ENCODE results near the gene RHNO1.

RHNO1 gene

DNA sequence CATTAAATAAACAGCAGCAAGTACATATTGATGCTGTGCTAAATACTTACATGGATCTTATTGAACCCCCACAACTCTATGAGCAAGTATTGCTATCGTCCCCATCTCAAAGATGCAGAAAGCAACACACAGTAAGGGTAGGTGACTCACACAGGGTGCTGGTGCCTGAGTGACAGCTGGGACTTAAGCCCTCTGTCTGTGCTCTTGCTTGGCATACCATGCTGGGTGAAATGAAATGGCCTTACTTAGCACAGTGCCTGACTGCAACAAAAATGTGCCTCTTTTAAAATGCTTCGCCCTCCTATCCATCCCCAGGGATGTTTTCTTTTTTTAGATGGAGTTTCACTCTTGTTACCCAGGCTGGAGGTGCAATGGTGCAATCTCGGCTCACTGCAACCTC, 21.0 kb upstream of the RHNO1 start:
- H3K9me3 ChIP-seq (ENCODE audit: control insufficient read depth, insufficient read depth, low read depth, low read length) = no peaks in the 10 kb centered on the region
- POLR2A ChIA-PET = interaction anchor here (1.8 kb wide), 1 partner anchor 21 kb away, joined by 4 read pairs; the partner anchor contains the start of genes FOXM1 and RHNO1
- TF ChIP-seq ZNF184 (tag by site-specific recombination; IDR thresholded peaks at IDR 0.05) (no peak), ZNF341 (tag by site-specific recombination; IDR thresholded peaks at IDR 0.05; ENCODE audit: low read depth) (no peak), ZBTB48 (tag by site-specific recombination; IDR thresholded peaks at IDR 0.05) (no peak), ZNF202 (tag by site-specific recombination; IDR thresholded peaks at IDR 0.05; ENCODE audit: borderline replicate concordance) (no peak), ZNF140 (tag by site-specific recombination; IDR thresholded peaks at IDR 0.05) (no peak), GLI2 (tag by site-specific recombination; IDR thresholded peaks at IDR 0.05; ENCODE audit: borderline replicate concordance, low read depth) (no peak), ZNF132 (tag by site-specific recombination; IDR thresholded peaks at IDR 0.05; ENCODE audit: borderline replicate concordance) (no peak), ZNF37A (tag by site-specific recombination; IDR thresholded peaks at IDR 0.05) (no peak)
- TF ChIP-seq, protein P1, sequence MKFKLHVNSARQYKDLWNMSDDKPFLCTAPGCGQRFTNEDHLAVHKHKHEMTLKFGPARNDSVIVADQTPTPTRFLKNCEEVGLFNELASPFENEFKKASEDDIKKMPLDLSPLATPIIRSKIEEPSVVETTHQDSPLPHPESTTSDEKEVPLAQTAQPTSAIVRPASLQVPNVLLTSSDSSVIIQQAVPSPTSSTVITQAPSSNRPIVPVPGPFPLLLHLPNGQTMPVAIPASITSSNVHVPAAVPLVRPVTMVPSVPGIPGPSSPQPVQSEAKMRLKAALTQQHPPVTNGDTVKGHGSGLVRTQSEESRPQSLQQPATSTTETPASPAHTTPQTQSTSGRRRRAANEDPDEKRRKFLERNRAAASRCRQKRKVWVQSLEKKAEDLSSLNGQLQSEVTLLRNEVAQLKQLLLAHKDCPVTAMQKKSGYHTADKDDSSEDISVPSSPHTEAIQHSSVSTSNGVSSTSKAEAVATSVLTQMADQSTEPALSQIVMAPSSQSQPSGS (tag by site-specific recombination; IDR thresholded peaks at IDR 0.05; ENCODE audit: low read depth) = no peak
- CTCF ChIA-PET = interaction anchor here (0.6 to 5.3 kb wide), 3 partner anchors 10 to 43 kb away, joined by 3 to 20 read pairs (median 3); no protein-coding TSS in a partner anchor
- no peak overlapping the region for H3K4me3 ChIP-seq (ENCODE audit: low read depth, low read length)
- H3K36me3 ChIP-seq (ENCODE audit: control insufficient read depth in 2 of 2, insufficient read depth in 1 of 2, low read length in 2 of 2) = peaks cover 14 to 35% of the 10 kb centered on the region in 2 experiments
- H3K4me1 ChIP-seq (ENCODE audit: control insufficient read depth, insufficient read depth, low read length) = no peaks in the 10 kb centered on the region
- H3K27ac ChIP-seq (ENCODE audit: extremely low read depth, low read depth, low read length) = no peak overlapping the region

DNA sequence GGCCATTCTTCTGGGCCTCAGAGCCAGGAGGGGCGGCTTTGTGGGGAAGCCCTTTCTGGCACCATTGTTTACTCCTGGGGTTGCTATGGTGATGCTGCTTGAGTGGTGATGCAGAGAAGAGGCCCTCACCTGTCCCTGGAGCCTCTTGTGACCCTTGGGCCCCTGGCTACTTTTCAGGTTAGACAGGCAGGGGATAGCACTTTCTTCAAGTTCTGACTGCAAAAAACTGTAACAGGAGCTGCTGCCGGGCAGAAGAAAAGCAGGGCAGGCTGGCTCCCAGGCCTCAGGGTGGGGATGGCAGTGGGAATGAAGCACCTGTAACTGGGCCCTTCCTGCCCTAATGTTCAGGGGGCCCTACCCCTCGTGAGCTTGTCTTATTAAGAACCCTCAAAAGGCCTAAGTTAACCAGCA, 20.0 kb upstream of the RHNO1 start, which contains the start of gene TEX52:
Gene TEX52, minus strand, starts transcription at position 19 of the 411 bp plus-strand sequence. Its CDS starts 13 bp downstream, at position 6.
- H3K4me1 ChIP-seq (ENCODE audit: control insufficient read depth, insufficient read depth, low read length) = no peaks in the 10 kb centered on the region
- H3K9me3 ChIP-seq (ENCODE audit: control insufficient read depth, insufficient read depth, low read depth, low read length) = no peaks in the 10 kb centered on the region
- no peak within 1 kb of the TSS for H3K27ac ChIP-seq (ENCODE audit: extremely low read depth, low read depth, low read length)
- ChIA-PET CTCF (interaction anchor here (0.7 to 5.3 kb wide), 2 partner anchors 11 to 210 kb away, joined by 3 to 20 read pairs; no protein-coding TSS in a partner anchor), POLR2A (interaction anchor here (1.1 to 1.8 kb wide), 4 partner anchors 11 to 44 kb away, joined by 4 to 5 read pairs (median 4); partner anchors contain the start of genes FOXM1, ITFG2 and RHNO1)
- H3K4me3 ChIP-seq (ENCODE audit: low read depth, low read length) = no peak within 1 kb of the TSS
- TF ChIP-seq ZNF548 (tag by site-specific recombination; IDR thresholded peaks at IDR 0.05) (no peak), YY1 (tag by site-specific recombination; IDR thresholded peaks at IDR 0.05) (no peak), HOXD13 (CRISPR knock-in tag; IDR thresholded peaks at IDR 0.05; ENCODE audit: borderline replicate concordance) (no peak), ZNF138 (tag by site-specific recombination; IDR thresholded peaks at IDR 0.05; ENCODE audit: borderline replicate concordance) (no peak), ZNF416 (tag by site-specific recombination; IDR thresholded peaks at IDR 0.05) (no peak), SETDB1 (IDR thresholded peaks at IDR 0.05; ENCODE audit: insufficient read length, low read length) (no peak)
- peaks cover 24 to 43% of the 10 kb centered on the region in 2 experiments for H3K36me3 ChIP-seq (ENCODE audit: control insufficient read depth in 2 of 2, insufficient read depth in 1 of 2, low read length in 2 of 2)

DNA sequence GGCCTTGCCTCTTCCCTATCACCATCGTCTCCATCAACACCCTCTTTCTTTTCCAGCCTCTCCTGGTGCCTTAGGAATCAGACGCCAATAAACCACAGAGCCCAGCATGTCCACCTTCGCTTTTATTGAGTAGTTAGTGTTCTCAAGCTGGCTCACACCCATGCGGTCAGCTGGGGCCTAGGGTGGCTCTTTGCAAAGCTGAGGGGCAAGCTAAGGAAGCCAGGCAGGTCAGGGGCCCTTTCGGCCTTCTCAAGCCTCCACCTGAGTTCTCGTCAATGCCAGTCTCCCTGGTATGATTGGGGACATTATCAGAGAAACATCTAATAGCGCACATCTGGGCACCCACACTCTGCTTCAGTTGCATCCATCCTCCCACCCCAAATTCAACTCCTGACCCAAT, 19.4 kb upstream of the RHNO1 start:
- Histone ChIP-seq H3K4me1 (ENCODE audit: control insufficient read depth, insufficient read depth, low read length) (no peaks in the 10 kb centered on the region), H3K9me3 (ENCODE audit: control insufficient read depth, insufficient read depth, low read depth, low read length) (no peaks in the 10 kb centered on the region), H3K4me3 (ENCODE audit: low read depth, low read length) (no peak overlapping the region), H3K36me3 (ENCODE audit: control insufficient read depth in 2 of 2, insufficient read depth in 1 of 2, low read length in 2 of 2) (peaks cover 29 to 48% of the 10 kb centered on the region in 2 experiments), H3K27ac (ENCODE audit: extremely low read depth, low read depth, low read length) (no peak overlapping the region)
- CTCF ChIA-PET = interaction anchor here (5.3 kb wide), 1 partner anchor 12 kb away, joined by 20 read pairs; no protein-coding TSS in a partner anchor
- POLR2A ChIA-PET = interaction anchor here (1.1 to 1.8 kb wide), 4 partner anchors 12 to 45 kb away, joined by 4 to 5 read pairs (median 4); partner anchors contain the start of genes FOXM1, ITFG2 and RHNO1
- TF ChIP-seq ZNF514 (tag by site-specific recombination; IDR thresholded peaks at IDR 0.05) (no peak), ZNF169 (tag by site-specific recombination; IDR thresholded peaks at IDR 0.05) (no peak), YY1 (tag by site-specific recombination; IDR thresholded peaks at IDR 0.05) (no peak), ZNF211 (tag by site-specific recombination; IDR thresholded peaks at IDR 0.05; ENCODE audit: low read depth) (no peak), IKZF3 (tag by site-specific recombination; IDR thresholded peaks at IDR 0.05) (peak; percentile 10; the same call in 1 of the 2 replicates)

Measured in HEK293 (cell line).